Ascending aorta (tissue), 2 donors: ENCODE measurements around the gene HOXB4. TPM values are rescaled to one million over a fixed set of nuclear protein-coding genes. Genes with fewer than 3 reads are reported as not detected.
A peak's percentile ranks its signal among the peaks of the same experiment; 100 is the strongest.

Source experiments
- DNase-seq, 2 donors: peaks; one replicate each; pipeline ENCODE4 v3.0.0-alpha.2; 2019; ENCODE audit warnings: low spot score in 2 of 2
- H3K27ac ChIP-seq, 2 donors: fragments of 200-600 bp; sonication (generic); one replicate each; pipeline ENCODE4 v1.5.1; 2016 to 2017; ENCODE audit warnings: mild to moderate bottlenecking in 1 of 2
- H3K27me3 ChIP-seq: fragments of 200-600 bp; sonication (generic); one replicate; pipeline ENCODE4 v1.5.1; 2017
- H3K36me3 ChIP-seq, 2 donors: fragments of 200-600 bp; sonication (generic); one replicate each; pipeline ENCODE4 v1.5.1; 2016
- H3K4me1 ChIP-seq, 2 donors: fragments of 200-600 bp; sonication (generic); one replicate each; pipeline ENCODE4 v1.5.1; 2016 to 2017; ENCODE audit warnings: mild to moderate bottlenecking in 1 of 2
- H3K4me3 ChIP-seq, 2 donors: fragments of 200-600 bp; sonication (generic); one replicate each; pipeline ENCODE4 v1.5.1; 2016 to 2017; ENCODE audit warnings: mild to moderate bottlenecking in 1 of 2
- H3K9me3 ChIP-seq, 2 donors: fragments of 200-600 bp; sonication (generic); one replicate each; pipeline ENCODE4 v1.5.1; 2016
- CTCF ChIP-seq, 3 experiments: fragments of 200-600 bp in 2 of 3; fragments of 450-650 bp in 1 of 3; sonication (generic) in 2 of 3; IDR thresholded peaks; one replicate each; pipeline ENCODE4 v1.5.1; 2016 to 2019; ENCODE audit warnings: antibody characterized with exemption in 3 of 3, mild to moderate bottlenecking in 1 of 3, moderate library complexity in 1 of 3
- intact Hi-C: fragments of 100-400 bp; cut with DNase I; formaldehyde crosslinking; loops from one replicate; pipeline ENCODE4 v1.15.1; 2023
- total RNA-seq: library from RNA; depleted of rRNA; stranded (reverse); fragments of >200 nt; gene quantifications from one replicate; pipeline ENCODE4 v1.1.0, GENCODE V29; 2016

The HOXB4 gene
- total RNA-seq, 1 donor from 2014 or later: 20.4 TPM

DNA sequence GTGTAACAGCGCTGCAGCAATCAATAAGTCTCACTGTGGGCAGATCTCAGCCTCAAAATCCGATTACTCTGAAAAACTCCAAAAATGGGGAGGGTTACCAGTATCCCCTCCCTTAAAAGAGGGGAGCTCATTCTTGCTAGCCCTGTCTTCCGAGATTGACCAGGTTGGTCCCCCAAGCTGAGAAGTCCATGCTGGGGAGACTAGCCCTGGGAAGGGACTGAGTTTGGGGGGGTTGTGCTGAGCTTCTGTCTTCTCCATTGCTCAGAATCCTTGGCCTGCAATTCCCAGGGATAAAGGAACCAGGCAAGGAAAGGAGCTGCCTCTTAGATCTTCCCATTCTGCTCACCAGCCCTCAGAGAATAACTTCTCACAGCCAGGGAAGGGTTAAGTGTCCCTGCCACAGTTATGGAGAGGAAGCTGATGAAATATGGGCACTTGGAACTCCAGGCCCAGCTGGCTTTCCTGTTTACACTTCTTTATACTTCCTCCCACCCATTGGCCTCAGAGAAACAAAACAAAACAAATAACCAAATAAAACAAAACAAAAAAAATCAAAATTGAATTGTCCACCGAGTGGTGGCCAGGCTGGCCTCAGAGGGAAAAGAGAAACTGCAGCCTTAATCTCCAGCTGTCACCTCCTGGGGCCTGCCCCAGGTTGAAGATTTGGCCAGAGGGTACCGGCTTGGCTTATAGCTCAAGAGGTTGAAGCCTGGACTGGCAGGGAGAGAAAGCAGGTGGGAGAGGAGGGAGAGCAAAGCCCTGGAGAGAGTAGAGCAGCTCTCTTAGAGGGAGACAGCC is 9.3 kb upstream of the HOXB4 start:
- no peak overlapping the region for H3K4me3 ChIP-seq
- H3K36me3 ChIP-seq: no peaks in the 10 kb centered on the region
- H3K4me1 ChIP-seq: peaks cover 0 to 29% of the 10 kb centered on the region in 2 donors
- no peaks in the 10 kb centered on the region for H3K27me3 ChIP-seq
- H3K9me3 ChIP-seq: no peaks in the 10 kb centered on the region
- DNase-seq: no peak
- no peak for TF ChIP-seq CTCF (IDR thresholded peaks at IDR 0.05)
- intact Hi-C loops: no loop called here
- H3K27ac ChIP-seq: peak overlapping the region; percentile 22 to 33

GRCh38 chr17:48586355-48587258 is 8.5 kb upstream of the HOXB4 start:
- no peaks in the 10 kb centered on the region for H3K36me3 ChIP-seq
- intact Hi-C loops: no loop called here
- peak overlapping the region; percentile 64 to 72 for H3K4me3 ChIP-seq
- no peaks in the 10 kb centered on the region for H3K27me3 ChIP-seq
- TF ChIP-seq CTCF (IDR thresholded peaks at IDR 0.05): no peak
- peak overlapping the region; percentile 96 to 97 for H3K27ac ChIP-seq
- peaks cover 0 to 29% of the 10 kb centered on the region in 2 donors for H3K4me1 ChIP-seq
- H3K9me3 ChIP-seq: no peaks in the 10 kb centered on the region
- no peak for DNase-seq

- no peaks in the 10 kb centered on the region for H3K27me3 ChIP-seq
- intact Hi-C loops: no loop called here
Observed at GRCh38 chr17:48584223-48584741, 6.1 kb upstream of the HOXB4 start.

DNA sequence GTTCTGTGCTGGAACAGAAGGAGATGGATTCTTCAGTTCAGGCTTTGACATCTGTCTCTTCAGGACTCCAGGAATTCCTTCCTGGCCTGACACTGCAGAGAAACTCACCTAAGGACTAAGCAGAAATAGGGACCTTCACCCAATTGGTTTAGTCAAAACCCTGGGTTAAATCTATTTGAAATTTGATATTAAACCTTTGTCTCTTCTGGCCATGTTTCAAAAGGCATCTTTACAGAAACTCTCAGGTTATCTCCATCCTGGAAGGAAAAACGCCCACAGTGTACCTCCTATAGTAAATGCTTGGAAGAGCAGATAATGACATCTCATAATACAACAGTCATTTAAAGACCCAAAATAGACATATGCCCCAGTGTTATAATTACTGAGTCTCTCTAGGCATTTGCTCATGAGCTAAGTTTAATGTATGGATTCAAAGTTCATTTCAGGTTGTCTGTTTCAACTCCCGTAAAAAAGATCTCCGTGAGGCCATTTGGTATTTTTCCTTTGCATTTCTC is 5.6 kb upstream of the HOXB4 start:
- peak overlapping the region; percentile 96 to 97 for H3K27ac ChIP-seq
- no peaks in the 10 kb centered on the region for H3K27me3 ChIP-seq
- H3K9me3 ChIP-seq: no peaks in the 10 kb centered on the region
- TF ChIP-seq CTCF (IDR thresholded peaks at IDR 0.05): no peak
- no peak overlapping the region for H3K4me3 ChIP-seq
- no peaks in the 10 kb centered on the region for H3K36me3 ChIP-seq
- intact Hi-C loops: no loop called here
- H3K4me1 ChIP-seq: peaks cover 0 to 36% of the 10 kb centered on the region in 2 donors
- no peak for DNase-seq

More at GRCh38 chr17:48584223-48584741, 6.1 kb upstream of the HOXB4 start:
- Histone ChIP-seq H3K9me3 (no peaks in the 10 kb centered on the region), H3K27ac (peak overlapping the region; percentile 96 to 97), H3K36me3 (no peaks in the 10 kb centered on the region), H3K4me3 (peak overlapping the region; percentile 64 to 72), H3K4me1 (peaks cover 0 to 32% of the 10 kb centered on the region in 2 donors)
- no peak for TF ChIP-seq CTCF (IDR thresholded peaks at IDR 0.05)
- no peak for DNase-seq

DNA sequence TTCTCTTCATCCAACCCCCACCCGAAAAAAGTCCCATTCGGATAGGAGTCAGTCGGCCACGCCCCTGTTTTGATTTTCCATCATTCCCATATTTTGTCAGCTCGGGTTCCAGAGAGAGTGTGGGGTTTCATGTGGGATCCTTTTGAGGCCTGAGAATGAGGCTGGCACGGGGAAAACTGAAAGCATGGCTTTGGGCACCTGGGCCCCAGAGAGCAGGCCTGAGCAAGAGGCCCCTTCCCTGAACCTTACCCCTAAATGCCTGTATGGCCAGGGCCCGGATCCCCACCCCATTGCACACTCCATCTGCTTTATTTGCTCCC is 4.6 kb upstream of the HOXB4 start:
- intact Hi-C loops: no loop called here

More for the DNA sequence above, 4.6 kb upstream of the HOXB4 start:
- H3K27ac ChIP-seq: peak overlapping the region; percentile 96 to 97
- H3K27me3 ChIP-seq: no peaks in the 10 kb centered on the region
- no peaks in the 10 kb centered on the region for H3K36me3 ChIP-seq
- peak overlapping the region; percentile 67 to 75 for H3K4me3 ChIP-seq
- no peak for TF ChIP-seq CTCF (IDR thresholded peaks at IDR 0.05)
- DNase-seq: no peak
- H3K9me3 ChIP-seq: no peaks in the 10 kb centered on the region
- peaks cover 0 to 37% of the 10 kb centered on the region in 2 donors for H3K4me1 ChIP-seq
